ENCODE results near the gene MAK. TPM values are rescaled to one million over a fixed set of nuclear protein-coding genes. Genes with fewer than 3 reads are reported as not detected.
A peak's percentile ranks its signal among the peaks of the same experiment; 100 is the strongest.

The MAK gene
- total and polyA plus RNA-seq, 3 donors from 2014 or later = 5.3 to 21.2 (median 9.4) TPM

- no peaks in the 10 kb centered on the region for H3K9me3 ChIP-seq
- H3K27ac ChIP-seq = no peak overlapping the region
- TF ChIP-seq CTCF (IDR thresholded peaks at IDR 0.05) (peak; percentile 74 to 94 (median 81)), POLR2A (IDR thresholded peaks at IDR 0.05) (no peak)
- H3K36me3 ChIP-seq (ENCODE audit: low read depth, missing control alignments) = no peaks in the 10 kb centered on the region
- peak; percentile 66 for DNase-seq
- intact Hi-C loops (cut with DNase I; ENCODE audit: low total_unique reads) = no loop called here
- H3K4me1 ChIP-seq = no peaks in the 10 kb centered on the region
- H3K27me3 ChIP-seq = no peaks in the 10 kb centered on the region
- H3K4me3 ChIP-seq = no peak overlapping the region
- WGBS, 2 donors = 42 to 53% methylated on average over 2 of the region's 2 CpGs
These were observed 37.0 kb downstream of the MAK start for GRCh38 chr6:10801224-10801848.

GRCh38 chr6:10800810-10801209 is 37.5 kb downstream of the MAK start:
- intact Hi-C loops (cut with DNase I; ENCODE audit: low total_unique reads) = no loop called here
- H3K4me3 ChIP-seq = no peak overlapping the region
- no peak overlapping the region for H3K27ac ChIP-seq
- no peaks in the 10 kb centered on the region for H3K4me1 ChIP-seq
- H3K27me3 ChIP-seq = no peaks in the 10 kb centered on the region
- no peaks in the 10 kb centered on the region for H3K9me3 ChIP-seq
- 89 to 93% methylated on average over 3 of the region's 3 CpGs for WGBS, 2 donors
- no peak for DNase-seq
- no peaks in the 10 kb centered on the region for H3K36me3 ChIP-seq (ENCODE audit: low read depth, missing control alignments)
- TF ChIP-seq CTCF (IDR thresholded peaks at IDR 0.05) = no peak

GRCh38 chr6:10794239-10794638 is 44.1 kb downstream of the MAK start:
- TF ChIP-seq CTCF (IDR thresholded peaks at IDR 0.05) = no peak
- no peak for TF ChIP-seq POLR2A (IDR thresholded peaks at IDR 0.05)
- intact Hi-C loops (cut with DNase I; ENCODE audit: low total_unique reads) = no loop called here
- Histone ChIP-seq H3K27me3 (no peaks in the 10 kb centered on the region), H3K9me3 (no peaks in the 10 kb centered on the region), H3K4me3 (no peak overlapping the region), H3K4me1 (no peaks in the 10 kb centered on the region), H3K27ac (no peak overlapping the region), H3K36me3 (ENCODE audit: low read depth, missing control alignments) (no peaks in the 10 kb centered on the region)
- WGBS, 2 donors = 53 to 76% methylated on average over 3 of the region's 3 CpGs
- DNase-seq = no peak

GRCh38 chr6:10793695-10794094 is 44.6 kb downstream of the MAK start:
- no peaks in the 10 kb centered on the region for H3K36me3 ChIP-seq (ENCODE audit: low read depth, missing control alignments)
- no peak for TF ChIP-seq CTCF (IDR thresholded peaks at IDR 0.05)
- TF ChIP-seq POLR2A (IDR thresholded peaks at IDR 0.05) = no peak
- WGBS, 2 donors = 91 to 95% methylated on average over 6 of the region's 6 CpGs
- H3K4me3 ChIP-seq = no peak overlapping the region
- no peak for DNase-seq
- no peaks in the 10 kb centered on the region for H3K4me1 ChIP-seq
- H3K27ac ChIP-seq = no peak overlapping the region
- H3K27me3 ChIP-seq = no peaks in the 10 kb centered on the region
- H3K9me3 ChIP-seq = no peaks in the 10 kb centered on the region
- intact Hi-C loops (cut with DNase I; ENCODE audit: low total_unique reads) = no loop called here

GRCh38 chr6:10793035-10793434 is 45.3 kb downstream of the MAK start:
- intact Hi-C loops (cut with DNase I; ENCODE audit: low total_unique reads) = no loop called here
- Histone ChIP-seq H3K4me1 (no peaks in the 10 kb centered on the region), H3K4me3 (no peak overlapping the region), H3K27me3 (no peaks in the 10 kb centered on the region), H3K27ac (no peak overlapping the region), H3K36me3 (ENCODE audit: low read depth, missing control alignments) (no peaks in the 10 kb centered on the region), H3K9me3 (no peaks in the 10 kb centered on the region)
- WGBS, 2 donors = 90 to 98% methylated on average over 3 of the region's 3 CpGs
- DNase-seq = no peak
- no peak for TF ChIP-seq POLR2A (IDR thresholded peaks at IDR 0.05)
- TF ChIP-seq CTCF (IDR thresholded peaks at IDR 0.05) = no peak

Measured in testis (tissue), 3 donors.